MM.1S (cell line): Measurements from ENCODE around the gene RHBDD1.

Experiments used
- DNase-seq: peaks from one replicate; pipeline ENCODE4 v3.0.0-alpha.2; 2015
- H2AFZ ChIP-seq: fragments of 300-600 bp; sonication (generic); 2 replicates; pipeline ENCODE4 v1.6.0; 2016; ENCODE audit warnings: antibody characterized with exemption, low read length
- H3F3A ChIP-seq: fragments of 300-600 bp; sonication (generic); 2 replicates; pipeline ENCODE4 v1.6.1; 2016; ENCODE audit warnings: mild to moderate bottlenecking, antibody characterized with exemption, low read length, moderate library complexity, mixed read lengths; ENCODE audit not compliant: insufficient read depth
- H3K27ac ChIP-seq: fragments of 300-600 bp; sonication (generic); 2 replicates; pipeline ENCODE4 v1.5.1; 2016; ENCODE audit warnings: mild to moderate bottlenecking, low read length
- H3K27me3 ChIP-seq: fragments of 300-600 bp; sonication (generic); replicated peaks from 2 replicates; pipeline ENCODE4 v1.6.0; 2016; ENCODE audit warnings: low read length; ENCODE audit not compliant: insufficient read depth
- H3K36me3 ChIP-seq: fragments of 300-600 bp; sonication (generic); replicated peaks from 2 replicates; pipeline ENCODE4 v1.6.1; 2016; ENCODE audit warnings: mild to moderate bottlenecking, low read length, mixed read lengths; ENCODE audit not compliant: insufficient read depth
- H3K4me1 ChIP-seq: fragments of 300-600 bp; sonication (generic); 2 replicates; pipeline ENCODE4 v1.6.1; 2016; ENCODE audit warnings: low read length, mixed read lengths
- H3K4me2 ChIP-seq: fragments of 300-600 bp; sonication (generic); 2 replicates; pipeline ENCODE4 v1.6.0; 2016; ENCODE audit warnings: low read depth, low read length
- H3K4me3 ChIP-seq: fragments of 300-600 bp; sonication (generic); 2 replicates; pipeline ENCODE4 v1.5.1; 2016; ENCODE audit warnings: low read length, mixed read lengths
- H3K79me2 ChIP-seq: fragments of 300-600 bp; sonication (generic); 2 replicates; pipeline ENCODE4 v1.6.1; 2016; ENCODE audit warnings: mixed run types, low read length, mixed read lengths
- H3K9ac ChIP-seq: fragments of 300-600 bp; sonication (generic); 2 replicates; pipeline ENCODE4 v1.6.1; 2016; ENCODE audit warnings: low read length, mixed read lengths
- H3K9me2 ChIP-seq: fragments of 300-600 bp; sonication (generic); replicated peaks from 2 replicates; pipeline ENCODE4 v1.6.1; 2016; ENCODE audit warnings: mild to moderate bottlenecking, low read length, mixed read lengths; ENCODE audit not compliant: insufficient read depth
- H3K9me3 ChIP-seq: fragments of 300-600 bp; sonication (generic); replicated peaks from 2 replicates; pipeline ENCODE4 v1.6.1; 2016; ENCODE audit warnings: mild to moderate bottlenecking, low read length, mixed read lengths; ENCODE audit not compliant: insufficient read depth
- H4K20me1 ChIP-seq: fragments of 300-600 bp; sonication (generic); 2 replicates; pipeline ENCODE4 v1.6.1; 2016; ENCODE audit warnings: mild to moderate bottlenecking, low read length, moderate library complexity, mixed read lengths; ENCODE audit not compliant: insufficient read depth
- EZH2 ChIP-seq: fragments of 300-600 bp; sonication (generic); optimal IDR thresholded peaks from 2 replicates; pipeline ENCODE3; 2017; ENCODE audit warnings: low read depth, mild to moderate bottlenecking, antibody characterized with exemption, low read length, mixed read lengths
- EZH2phosphoT487 ChIP-seq: fragments of 300-600 bp; sonication (generic); IDR thresholded peaks from 2 replicates; pipeline ENCODE4 v1.6.1; 2018; ENCODE audit warnings: antibody characterized with exemption, low read length
- TF ChIP-seq, protein P1 (sequence below): fragments of 300-600 bp; sonication (generic); IDR thresholded peaks from 2 replicates; pipeline ENCODE4 v1.5.1; 2016; ENCODE audit warnings: antibody characterized with exemption, low read length, mixed read lengths

Gene RHBDD1

DNA sequence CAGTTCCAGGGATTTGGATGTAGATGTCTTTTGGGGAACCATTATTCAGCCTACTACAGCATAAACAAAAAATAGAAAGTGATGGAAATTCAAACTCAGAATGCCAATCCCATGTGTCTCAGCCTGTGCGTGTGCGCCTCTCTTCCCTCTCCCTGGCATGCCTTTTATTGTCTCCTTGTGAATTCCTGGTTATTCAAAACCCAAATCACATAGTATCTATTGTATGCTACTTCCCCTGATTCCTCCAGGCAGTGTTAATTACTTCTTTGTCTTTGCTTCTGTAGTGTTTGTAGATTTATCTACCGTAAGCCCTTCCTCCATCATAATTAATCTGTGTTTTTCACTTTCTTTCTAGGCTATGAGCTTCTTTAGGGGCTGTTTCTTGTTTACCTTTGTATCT is 38.9 kb downstream of the RHBDD1 start:
- H3K36me3 ChIP-seq: no peaks in the 10 kb centered on the region
- TF ChIP-seq, protein P1, sequence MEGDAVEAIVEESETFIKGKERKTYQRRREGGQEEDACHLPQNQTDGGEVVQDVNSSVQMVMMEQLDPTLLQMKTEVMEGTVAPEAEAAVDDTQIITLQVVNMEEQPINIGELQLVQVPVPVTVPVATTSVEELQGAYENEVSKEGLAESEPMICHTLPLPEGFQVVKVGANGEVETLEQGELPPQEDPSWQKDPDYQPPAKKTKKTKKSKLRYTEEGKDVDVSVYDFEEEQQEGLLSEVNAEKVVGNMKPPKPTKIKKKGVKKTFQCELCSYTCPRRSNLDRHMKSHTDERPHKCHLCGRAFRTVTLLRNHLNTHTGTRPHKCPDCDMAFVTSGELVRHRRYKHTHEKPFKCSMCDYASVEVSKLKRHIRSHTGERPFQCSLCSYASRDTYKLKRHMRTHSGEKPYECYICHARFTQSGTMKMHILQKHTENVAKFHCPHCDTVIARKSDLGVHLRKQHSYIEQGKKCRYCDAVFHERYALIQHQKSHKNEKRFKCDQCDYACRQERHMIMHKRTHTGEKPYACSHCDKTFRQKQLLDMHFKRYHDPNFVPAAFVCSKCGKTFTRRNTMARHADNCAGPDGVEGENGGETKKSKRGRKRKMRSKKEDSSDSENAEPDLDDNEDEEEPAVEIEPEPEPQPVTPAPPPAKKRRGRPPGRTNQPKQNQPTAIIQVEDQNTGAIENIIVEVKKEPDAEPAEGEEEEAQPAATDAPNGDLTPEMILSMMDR: no peak
- TF ChIP-seq EZH2phosphoT487 (no peak), EZH2 (no peak)
- H3K79me2 ChIP-seq: 0 out of 2 replicates have a peak, but pooled peaks cover 13% of the 10 kb centered on the region
- peaks cover 30% of the 10 kb centered on the region for H3K4me1 ChIP-seq
- no peaks in the 10 kb centered on the region for H3K9me2 ChIP-seq
- DNase-seq: no peak
- no peaks in the 10 kb centered on the region for H4K20me1 ChIP-seq
- no peaks in the 10 kb centered on the region for H3K27me3 ChIP-seq
- H3F3A ChIP-seq: peaks cover 6% of the 10 kb centered on the region; the same call in 1 of the 2 replicates
- no peak overlapping the region for H3K9ac ChIP-seq
- H3K4me3 ChIP-seq: no peak overlapping the region
- H3K27ac ChIP-seq: no peak overlapping the region
- H3K4me2 ChIP-seq: no peak overlapping the region
- no peaks in the 10 kb centered on the region for H3K9me3 ChIP-seq
- no peak overlapping the region for H2AFZ ChIP-seq

DNA sequence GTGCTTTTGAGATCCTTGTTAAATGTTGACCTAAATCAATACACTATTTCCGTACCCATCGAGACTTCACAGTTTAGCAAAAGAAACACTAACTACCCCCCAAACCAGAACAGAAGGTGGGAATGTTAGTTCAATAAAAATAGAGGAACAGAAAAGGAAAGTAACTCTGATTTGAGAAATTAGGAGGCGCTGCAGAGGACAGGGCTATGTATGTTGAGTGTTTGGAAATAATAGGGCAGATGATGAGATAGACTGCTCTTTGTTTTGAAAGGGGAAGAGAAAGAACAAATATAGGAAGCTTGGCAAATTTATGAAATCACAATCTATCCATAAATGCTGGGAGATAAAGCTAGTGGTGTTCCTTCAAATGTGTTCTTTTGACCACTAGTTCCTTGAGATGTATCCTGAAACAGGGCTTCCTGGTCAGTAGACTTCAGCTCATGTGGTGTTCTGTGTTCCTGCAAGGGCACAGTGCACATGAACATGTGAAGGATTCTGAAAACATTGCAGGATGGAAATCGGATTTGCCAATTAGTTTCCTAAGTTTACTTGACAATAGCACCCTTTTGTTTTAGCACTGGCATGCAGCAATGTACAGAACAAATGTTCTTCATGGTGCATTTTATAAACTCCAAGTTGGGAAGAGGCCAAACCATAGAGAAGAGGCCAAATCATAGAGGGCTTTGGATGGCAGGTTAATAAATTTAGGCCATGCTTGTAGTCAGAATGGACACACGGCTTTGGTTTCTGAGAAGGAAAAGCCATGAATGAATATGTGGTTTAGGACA is 39.8 kb downstream of the RHBDD1 start:
- Histone ChIP-seq H3K4me1 (peaks cover 30% of the 10 kb centered on the region), H3K27me3 (no peaks in the 10 kb centered on the region), H3K36me3 (no peaks in the 10 kb centered on the region), H3K4me3 (no peak overlapping the region), H3K4me2 (0 out of 2 replicates have a peak overlapping the region, but pooled peaks have one; percentile 3), H2AFZ (no peak overlapping the region), H4K20me1 (no peaks in the 10 kb centered on the region), H3K9ac (no peak overlapping the region), H3K9me2 (no peaks in the 10 kb centered on the region), H3K79me2 (0 out of 2 replicates have a peak, but pooled peaks cover 13% of the 10 kb centered on the region), H3F3A (peaks cover 6% of the 10 kb centered on the region; the same call in 1 of the 2 replicates), H3K27ac (no peak overlapping the region), H3K9me3 (no peaks in the 10 kb centered on the region)
- DNase-seq: no peak
- no peak for TF ChIP-seq EZH2
- TF ChIP-seq, protein P1: 0 out of 2 replicates have a peak, but pooled peaks have one; percentile 8

DNA sequence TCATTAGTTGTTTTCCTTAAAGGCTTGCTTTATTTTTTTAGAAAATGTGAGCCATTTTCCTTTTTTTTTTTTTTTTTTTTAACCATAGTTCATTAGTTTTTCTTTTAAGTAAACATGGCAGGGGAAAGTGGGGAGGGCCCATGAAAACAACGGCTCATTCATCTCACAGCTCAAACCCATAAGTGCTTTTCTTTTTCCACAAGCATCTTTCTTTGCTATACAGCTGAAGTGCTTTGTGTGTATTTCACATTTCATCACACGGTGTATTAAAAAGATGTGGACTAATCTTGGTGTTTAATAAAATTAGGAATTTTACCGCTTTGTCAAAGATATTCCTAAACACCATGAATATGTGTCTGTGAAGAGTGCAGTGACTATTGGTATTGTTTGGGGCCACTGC is 41.6 kb downstream of the RHBDD1 start:
- H3K79me2 ChIP-seq: 0 out of 2 replicates have a peak, but pooled peaks cover 10% of the 10 kb centered on the region
- no peak overlapping the region for H3K4me3 ChIP-seq
- no peaks in the 10 kb centered on the region for H3K9me3 ChIP-seq
- H3K4me2 ChIP-seq: no peak overlapping the region
- no peak overlapping the region for H3K27ac ChIP-seq
- H3K9ac ChIP-seq: no peak overlapping the region
- no peak for DNase-seq
- no peaks in the 10 kb centered on the region for H3K27me3 ChIP-seq
- TF ChIP-seq EZH2phosphoT487: no peak
- TF ChIP-seq EZH2: no peak
- TF ChIP-seq, protein P1: no peak
- no peaks in the 10 kb centered on the region; the same call in 1 of the 2 replicates for H3F3A ChIP-seq
- no peaks in the 10 kb centered on the region for H3K9me2 ChIP-seq
- H2AFZ ChIP-seq: no peak overlapping the region
- no peaks in the 10 kb centered on the region for H4K20me1 ChIP-seq
- H3K36me3 ChIP-seq: no peaks in the 10 kb centered on the region
- peaks cover 23% of the 10 kb centered on the region for H3K4me1 ChIP-seq
